Caki2 (cell line): ENCODE results near the gene PCYOX1L. TPM values are rescaled to one million over a fixed set of nuclear protein-coding genes. Genes with fewer than 3 reads are reported as not detected.

Experiments
- DNase-seq: peaks from one replicate; pipeline ENCODE4 v3.0.0-alpha.2; 2015; ENCODE audit warnings: low read depth
- in situ Hi-C: cut with HindIII; loops from 2 replicates; pipeline ENCODE4 v1.10.0; 2016; ENCODE audit warnings: low sequenced_read_pairs, low pct_unique_long_range_greater_than_20kb, mixed read lengths
- total RNA-seq: library from RNA; depleted of rRNA; stranded (reverse); fragments of >200 nt; shearing (Covaris generic); gene quantifications from 2 replicates; pipeline ENCODE4 v1.2.3, GENCODE V29; 2014; ENCODE audit warnings: low replicate concordance; rRNA removed

Gene PCYOX1L
- 6.1 and 7.3 TPM in 2 replicates for total RNA-seq

- DNase-seq: peak; percentile 92
- in situ Hi-C loops: no loop called here
Observed at GRCh38 chr5:149357370-149358293, at the start of gene PCYOX1L. Gene PCYOX1L, plus strand, starts transcription at chr5:149358046. Its CDS starts 23 bp downstream, at chr5:149358069.

- in situ Hi-C loops: no loop called here
- DNase-seq: no peak
Observed at GRCh38 chr5:149309354-149309753, 48.5 kb upstream of the PCYOX1L start.

- in situ Hi-C loops: no loop called here
Observed at GRCh38 chr5:149310488-149310887, 47.4 kb upstream of the PCYOX1L start.

GRCh38 chr5:149310947-149311658, 46.7 kb upstream of the PCYOX1L start:
- in situ Hi-C loops: no loop called here
- DNase-seq: peak; percentile 30

More at GRCh38 chr5:149310488-149310887, 47.4 kb upstream of the PCYOX1L start:
- no peak for DNase-seq

- DNase-seq: no peak
- in situ Hi-C loops: no loop called here
Observed at GRCh38 chr5:149313151-149313841, 44.5 kb upstream of the PCYOX1L start.

- in situ Hi-C loops: no loop called here
Observed at GRCh38 chr5:149314571-149315111, 43.2 kb upstream of the PCYOX1L start.

GRCh38 chr5:149315753-149316152, 42.1 kb upstream of the PCYOX1L start:
- in situ Hi-C loops: no loop called here
- DNase-seq: no peak

More at GRCh38 chr5:149314571-149315111, 43.2 kb upstream of the PCYOX1L start:
- no peak for DNase-seq

- peak; percentile 42 for DNase-seq
- in situ Hi-C loops: no loop called here
Observed at GRCh38 chr5:149317281-149318048, 40.4 kb upstream of the PCYOX1L start.

- DNase-seq: no peak
- in situ Hi-C loops: no loop called here
Observed at GRCh38 chr5:149319174-149319573, 38.7 kb upstream of the PCYOX1L start.

GRCh38 chr5:149320791-149321330, 37.0 kb upstream of the PCYOX1L start:
- DNase-seq: peak; percentile 97
- in situ Hi-C loops: no loop called here

- no peak for DNase-seq
- in situ Hi-C loops: no loop called here
Observed at GRCh38 chr5:149322518-149322917, 35.3 kb upstream of the PCYOX1L start.

- in situ Hi-C loops: no loop called here
- no peak for DNase-seq
Observed at GRCh38 chr5:149323210-149323609, 34.6 kb upstream of the PCYOX1L start.

- DNase-seq: no peak
- in situ Hi-C loops: no loop called here
Observed at GRCh38 chr5:149323621-149324205, 34.1 kb upstream of the PCYOX1L start.

GRCh38 chr5:149324641-149325040, 33.2 kb upstream of the PCYOX1L start:
- in situ Hi-C loops: no loop called here
- no peak for DNase-seq

GRCh38 chr5:149325166-149325735, 32.6 kb upstream of the PCYOX1L start:
- in situ Hi-C loops: no loop called here
- DNase-seq: no peak

GRCh38 chr5:149325894-149326293, 32.0 kb upstream of the PCYOX1L start:
- in situ Hi-C loops: no loop called here

GRCh38 chr5:149326611-149327010, 31.2 kb upstream of the PCYOX1L start:
- DNase-seq: no peak
- in situ Hi-C loops: no loop called here

More at GRCh38 chr5:149325894-149326293, 32.0 kb upstream of the PCYOX1L start:
- DNase-seq: no peak
